Heart right ventricle (tissue), 16 donors: ENCODE measurements around the gene HTRA3. TPM values are rescaled to one million over a fixed set of nuclear protein-coding genes. Genes with fewer than 3 reads are reported as not detected.
A peak's percentile ranks its signal among the peaks of the same experiment; 100 is the strongest.

Source experiments
- ATAC-seq, 8 donors: fragments of 200-7000 bp; cut with Tn5 transposase; one replicate each; pipeline ENCODE4 v1.9.1; 2020; ENCODE audit warnings: mild to moderate bottlenecking in 8 of 8, moderate library complexity in 8 of 8, moderate number of reproducible peaks in 1 of 8
- DNase-seq, 2 donors: peaks; one replicate each; pipeline ENCODE4 v3.0.0-alpha.2; 2020
- H3K27ac ChIP-seq, 10 donors: fragments of 200-600 bp; sonication (generic) in 2 of 10; one replicate each; pipeline versions ENCODE4 v1.5.0 to v1.8.0; 2020 to 2022; ENCODE audit warnings: mild to moderate bottlenecking in 3 of 10
- H3K27me3 ChIP-seq, 7 donors: fragments of 200-600 bp; one replicate each; pipeline ENCODE4 v1.8.0; 2021 to 2022; ENCODE audit warnings: mild to moderate bottlenecking in 2 of 7
- H3K36me3 ChIP-seq, 9 donors: fragments of 200-600 bp; sonication (generic) in 1 of 9; one replicate each; pipeline versions ENCODE4 v1.5.0 to v1.8.0; 2020 to 2022; ENCODE audit warnings: mild to moderate bottlenecking in 2 of 9
- H3K4me1 ChIP-seq, 9 donors: fragments of 200-600 bp; sonication (generic) in 1 of 9; one replicate each; pipeline versions ENCODE4 v1.5.0 to v1.8.0; 2020 to 2022; ENCODE audit warnings: mild to moderate bottlenecking in 4 of 9
- H3K4me3 ChIP-seq, 10 donors: fragments of 200-600 bp; sonication (generic) in 2 of 10; one replicate each; pipeline versions ENCODE4 v1.5.0 to v1.8.0; 2020 to 2022; ENCODE audit warnings: mild to moderate bottlenecking in 7 of 10, moderate library complexity in 2 of 10
- H3K9me3 ChIP-seq, 11 donors: fragments of 200-600 bp in 10 of 11; sonication (generic) in 2 of 11; one replicate each; pipeline versions ENCODE4 v1.5.0 to v1.8.0; 2013 to 2022; ENCODE audit warnings: mild to moderate bottlenecking in 2 of 11, control low read depth in 1 of 11, moderate library complexity in 1 of 11
- WGBS, 2 donors: extraction: QIAGEN DNeasy Blood & Tissue Kit; methylation state at CpG; one replicate each; pipeline ENCODE4 v1.1.7; 2013; ENCODE audit warnings: inconsistent platforms in 1 of 2; 5-methylcytosine and 5-hydroxymethylcytosine counted together
- intact Hi-C, 10 donors: fragments of 100-400 bp; cut with DNase I; formaldehyde crosslinking; loops; one replicate each; pipeline versions ENCODE4 v1.11.1 to v1.14.2; 2022
- polyA plus RNA-seq, 2 donors: library from polyadenylated mRNA; stranded (reverse); fragments of 200-250 nt; gene quantifications; one replicate each; pipeline ENCODE4 v1.2.3, GENCODE V29; 2013
- total RNA-seq, 10 donors: library from RNA; stranded (reverse); fragmentation: NEBNext Ultra II Directional in 3 of 10; extraction: Animal tissue kit (Norgen Biotek cat#: 25700) in 3 of 10; gene quantifications; one replicate each; pipeline versions ENCODE4 v1.2.1 to v1.2.4, GENCODE V29; 2021 to 2023
- TF ChIP-seq, protein P1 (sequence below), 9 donors: fragments of 200-600 bp; sonication (generic) in 2 of 9; IDR thresholded peaks; one replicate each; pipeline versions ENCODE4 v1.5.0 to v1.8.0; 2021 to 2022; ENCODE audit warnings: antibody characterized with exemption in 9 of 9, mild to moderate bottlenecking in 5 of 9, moderate library complexity in 1 of 9
- donor health status: Arrhythmogenic right ventricular cardiomyopathy.
- donor health status: ischemic (EF 13 %, LVEDD 7.1; RV severe dilation, severe dysfunction).
- donor health status: healthy with polysubstance abuse.
- donor health status: DM: no; HTN: yes; CAD: no.
- donor health status: DM: no; HTN: no; CAD: no.
- donor health status: ischemic (EF 25% LVEDD 6.9; RV normal size, moderate dysfunction).
- donor health status: ischemic (EF 25% LVEDD 5.7; RV mildly dilated, moderate dysfunction).
- donor health status: healthy.
- donor health status: DM: yes; HTN: yes; CAD: no.
- donor health status: Ischemic cardiomyopathy.
- donor health status: ischemic (EF 35%, LVEDD 5.7; RV mildly dilated, moderate dysfunction).
- donor health status: nonischemic (EF 11% LVEDD 7.7; RV severe dilation, severe dysfunction).
- donor health status: DM: yes; HTN: yes; CAD: no.
- donor health status: PGD.
- donor health status: ischemic (EF 29% LVEDD 5.4; RV normal size, mild dysfunction).
- donor health status: nonischemic (EF 23%, LVEDD 6.1; RV moderate dilation, normal function).

HTRA3 gene
- total and polyA plus RNA-seq, 12 donors: 20.2 to 82.5 (median 54.2) TPM

DNA sequence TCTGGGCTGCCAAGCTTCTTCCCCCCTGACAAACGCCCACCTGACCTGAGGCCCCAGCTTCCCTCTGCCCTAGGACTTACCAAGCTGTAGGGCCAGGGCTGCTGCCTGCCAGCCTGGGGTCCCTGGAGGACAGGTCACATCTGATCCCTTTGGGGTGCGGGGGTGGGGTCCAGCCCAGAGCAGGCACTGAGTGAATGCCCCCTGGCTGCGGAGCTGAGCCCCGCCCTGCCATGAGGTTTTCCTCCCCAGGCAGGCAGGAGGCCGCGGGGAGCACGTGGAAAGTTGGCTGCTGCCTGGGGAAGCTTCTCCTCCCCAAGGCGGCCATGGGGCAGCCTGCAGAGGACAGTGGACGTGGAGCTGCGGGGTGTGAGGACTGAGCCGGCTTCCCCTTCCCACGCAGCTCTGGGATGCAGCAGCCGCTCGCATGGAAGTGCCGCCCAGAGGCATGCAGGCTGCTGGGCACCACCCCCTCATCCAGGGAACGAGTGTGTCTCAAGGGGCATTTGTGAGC, 37.0 kb downstream of the HTRA3 start:
- H3K4me3 ChIP-seq: no peak overlapping the region
- ATAC-seq (peak; percentile 3 to 28 (median 16)), DNase-seq (no peak)
- no peaks in the 10 kb centered on the region for H3K9me3 ChIP-seq
- peaks cover 14 to 42% (median 32%) of the 10 kb centered on the region in 9 donors for H3K4me1 ChIP-seq
- H3K36me3 ChIP-seq: peaks cover 0 to 23% (median 0%) of the 10 kb centered on the region in 9 donors
- intact Hi-C loops: no loop called here
- WGBS, 2 donors: 34 to 43% methylated on average over 16 of the region's 16 CpGs
- H3K27ac ChIP-seq: peak overlapping the region in 3 of 10 donors; percentile 31 to 55 (median 51)
- TF ChIP-seq, protein P1, sequence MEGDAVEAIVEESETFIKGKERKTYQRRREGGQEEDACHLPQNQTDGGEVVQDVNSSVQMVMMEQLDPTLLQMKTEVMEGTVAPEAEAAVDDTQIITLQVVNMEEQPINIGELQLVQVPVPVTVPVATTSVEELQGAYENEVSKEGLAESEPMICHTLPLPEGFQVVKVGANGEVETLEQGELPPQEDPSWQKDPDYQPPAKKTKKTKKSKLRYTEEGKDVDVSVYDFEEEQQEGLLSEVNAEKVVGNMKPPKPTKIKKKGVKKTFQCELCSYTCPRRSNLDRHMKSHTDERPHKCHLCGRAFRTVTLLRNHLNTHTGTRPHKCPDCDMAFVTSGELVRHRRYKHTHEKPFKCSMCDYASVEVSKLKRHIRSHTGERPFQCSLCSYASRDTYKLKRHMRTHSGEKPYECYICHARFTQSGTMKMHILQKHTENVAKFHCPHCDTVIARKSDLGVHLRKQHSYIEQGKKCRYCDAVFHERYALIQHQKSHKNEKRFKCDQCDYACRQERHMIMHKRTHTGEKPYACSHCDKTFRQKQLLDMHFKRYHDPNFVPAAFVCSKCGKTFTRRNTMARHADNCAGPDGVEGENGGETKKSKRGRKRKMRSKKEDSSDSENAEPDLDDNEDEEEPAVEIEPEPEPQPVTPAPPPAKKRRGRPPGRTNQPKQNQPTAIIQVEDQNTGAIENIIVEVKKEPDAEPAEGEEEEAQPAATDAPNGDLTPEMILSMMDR (IDR thresholded peaks at IDR 0.05): no peak
- no peaks in the 10 kb centered on the region for H3K27me3 ChIP-seq

DNA sequence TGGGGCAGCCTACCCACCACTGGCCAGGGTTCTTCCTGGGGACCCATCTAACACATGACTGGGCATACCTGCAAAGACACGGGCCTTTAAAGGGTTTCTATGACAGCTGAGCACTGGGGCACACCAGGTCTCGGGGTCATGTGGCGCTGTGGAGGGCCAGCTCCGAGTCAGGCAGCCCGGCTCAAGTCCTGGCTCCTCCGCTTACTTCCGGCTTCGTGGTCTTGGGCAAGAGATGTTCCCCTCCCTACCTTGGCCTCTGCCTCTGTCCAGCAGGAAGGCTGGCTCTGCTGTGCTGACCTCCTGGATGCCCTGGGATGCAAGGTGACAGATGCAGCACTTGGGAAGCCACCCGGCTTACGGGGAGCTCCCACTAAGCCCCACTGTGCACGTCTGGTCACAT, 37.6 kb downstream of the HTRA3 start:
- ATAC-seq (no peak), DNase-seq (no peak)
- intact Hi-C loops: no loop called here
- TF ChIP-seq, protein P1 (IDR thresholded peaks at IDR 0.05): no peak
- peaks cover 0 to 21% (median 0%) of the 10 kb centered on the region in 9 donors for H3K36me3 ChIP-seq
- no peak overlapping the region for H3K4me3 ChIP-seq
- 75 to 79% methylated on average over 11 of the region's 11 CpGs for WGBS, 2 donors
- no peaks in the 10 kb centered on the region for H3K27me3 ChIP-seq
- no peaks in the 10 kb centered on the region for H3K9me3 ChIP-seq
- H3K4me1 ChIP-seq: peaks cover 14 to 42% (median 32%) of the 10 kb centered on the region in 9 donors
- H3K27ac ChIP-seq: no peak overlapping the region

DNA sequence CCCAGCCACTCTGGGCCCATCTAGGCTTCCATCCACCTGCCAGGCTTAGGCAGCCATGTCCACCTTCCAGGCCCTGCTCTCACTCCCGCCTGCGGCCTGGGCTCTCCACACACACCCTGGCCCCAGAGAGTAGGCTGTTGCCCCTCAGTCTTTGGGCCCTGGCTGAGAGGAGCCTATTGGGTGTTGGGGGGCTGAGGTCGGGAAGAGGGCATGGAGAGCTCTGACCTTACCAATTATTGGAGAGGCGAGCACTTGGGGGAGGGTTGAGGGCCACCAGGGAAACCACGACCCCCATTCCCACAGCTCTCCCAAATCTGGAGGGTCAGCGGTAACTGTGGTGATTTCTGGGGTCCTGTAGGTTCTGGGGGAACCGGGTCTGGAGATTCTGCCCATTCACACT, 38.2 kb downstream of the HTRA3 start:
- no peaks in the 10 kb centered on the region for H3K27me3 ChIP-seq
- TF ChIP-seq, protein P1 (IDR thresholded peaks at IDR 0.05): no peak
- H3K36me3 ChIP-seq: peaks cover 0 to 15% (median 0%) of the 10 kb centered on the region in 9 donors
- peaks cover 0 to 5% (median 0%) of the 10 kb centered on the region in 11 donors for H3K9me3 ChIP-seq
- H3K4me3 ChIP-seq: no peak overlapping the region
- intact Hi-C loops: no loop called here
- ATAC-seq (no peak), DNase-seq (no peak)
- H3K27ac ChIP-seq: no peak overlapping the region
- peaks cover 14 to 42% (median 32%) of the 10 kb centered on the region in 9 donors for H3K4me1 ChIP-seq
- 93 to 94% methylated on average over 7 of the region's 7 CpGs for WGBS, 2 donors

DNA sequence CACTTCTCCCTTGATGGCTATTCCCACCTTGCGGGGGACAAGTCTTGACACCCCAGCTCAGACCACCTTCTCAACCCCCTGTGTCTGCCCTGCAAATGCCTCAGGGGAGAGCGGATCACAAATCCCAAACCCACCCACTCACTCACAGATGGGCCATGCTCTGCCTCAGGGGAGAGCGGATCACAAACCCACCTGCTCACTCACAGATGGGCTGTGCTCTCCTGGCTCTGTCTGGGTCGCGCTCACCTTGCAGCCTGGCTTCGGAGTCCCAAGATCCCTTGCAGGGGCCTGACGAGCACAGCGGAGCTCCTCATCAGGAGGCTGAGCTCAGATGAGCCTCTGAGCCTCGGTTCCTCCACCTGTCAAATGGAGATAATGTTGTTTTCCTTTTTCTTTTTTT, 38.6 kb downstream of the HTRA3 start:
- intact Hi-C loops: no loop called here
- Histone ChIP-seq H3K4me1 (peaks cover 14 to 42% (median 30%) of the 10 kb centered on the region in 9 donors), H3K27me3 (no peaks in the 10 kb centered on the region), H3K27ac (peak overlapping the region in 1 of 10 donors; percentile 69), H3K4me3 (no peak overlapping the region), H3K36me3 (peaks cover 0 to 11% (median 0%) of the 10 kb centered on the region in 9 donors), H3K9me3 (peaks cover 0 to 9% (median 0%) of the 10 kb centered on the region in 11 donors)
- WGBS, 2 donors: 93 to 95% methylated on average over 9 of the region's 9 CpGs
- DNase-seq (no peak), ATAC-seq (no peak)
- TF ChIP-seq, protein P1 (IDR thresholded peaks at IDR 0.05): no peak
